SU-DHL-6 (cell line): ENCODE data around the gene MPLKIP.

Source experiments
- H2AFZ ChIP-seq: fragments of 200-600 bp; sonication (generic); 2 replicates; pipeline ENCODE4 v1.6.1; 2014; ENCODE audit warnings: low read depth, mild to moderate bottlenecking, moderate library complexity, mixed read lengths, antibody characterized with exemption, low read length; ENCODE audit not compliant: severe bottlenecking
- H3F3A ChIP-seq: fragments of 200-600 bp; shearing (Covaris generic); 2 replicates; pipeline ENCODE4 v1.6.0; 2016; ENCODE audit warnings: antibody characterized with exemption, mild to moderate bottlenecking; ENCODE audit not compliant: insufficient read depth
- H3K27ac ChIP-seq: fragments of 200-600 bp; sonication (generic); 2 replicates; pipeline ENCODE4 v1.5.1; 2016; ENCODE audit warnings: low read depth, mild to moderate bottlenecking, low read length, moderate library complexity, mixed read lengths
- H3K27me3 ChIP-seq: fragments of 200-600 bp; sonication (generic), shearing (Covaris generic); 2 replicates; pipeline ENCODE4 v1.6.0; 2014; ENCODE audit warnings: mild to moderate bottlenecking, low read length
- H3K36me3 ChIP-seq: fragments of 200-600 bp; sonication (generic); 2 replicates; pipeline ENCODE4 v1.6.1; 2014; ENCODE audit warnings: mild to moderate bottlenecking, low read length, mixed read lengths
- H3K4me2 ChIP-seq: fragments of 300-600, 200-600 bp; shearing (Covaris generic), sonication (generic); 2 replicates; pipeline ENCODE4 v1.6.0; 2014; ENCODE audit warnings: low read length, low read depth, mild to moderate bottlenecking; ENCODE audit not compliant: poor library complexity, severe bottlenecking
- H3K4me3 ChIP-seq: fragments of 200-600 bp; sonication (generic); 2 replicates; pipeline ENCODE4 v1.5.1; 2014; ENCODE audit warnings: antibody characterized with exemption, low read length, mild to moderate bottlenecking, mixed read lengths; ENCODE audit not compliant: insufficient read depth, poor library complexity, severe bottlenecking
- H3K79me2 ChIP-seq: fragments of 200-600 bp; sonication (generic); 2 replicates; pipeline ENCODE4 v1.6.1; 2014; ENCODE audit warnings: mild to moderate bottlenecking, low read length, moderate library complexity; ENCODE audit not compliant: insufficient read depth
- H3K9ac ChIP-seq: fragments of 200-600 bp; sonication (generic); 2 replicates; pipeline ENCODE4 v1.7.0; 2014; ENCODE audit warnings: mild to moderate bottlenecking, low read length
- H3K9me2 ChIP-seq: fragments of 200-600 bp; sonication (generic); replicated peaks from 2 replicates; pipeline ENCODE4 v1.6.1; 2014; ENCODE audit warnings: low read length; ENCODE audit not compliant: insufficient read depth
- H3K9me3 ChIP-seq: fragments of 200-600 bp; sonication (generic); 2 replicates; pipeline ENCODE4 v1.6.1; 2014; ENCODE audit warnings: low read length, mixed read lengths; ENCODE audit not compliant: insufficient read depth
- H4K20me1 ChIP-seq: fragments of 200-600 bp; sonication (generic); 2 replicates; pipeline ENCODE4 v1.6.1; 2014; ENCODE audit warnings: low read depth, mild to moderate bottlenecking, antibody characterized with exemption, low read length, moderate library complexity, mixed read lengths
- EZH2phosphoT487 ChIP-seq: fragments of 200-600 bp; sonication (generic), shearing (Covaris generic); conservative IDR thresholded peaks from 2 replicates; pipeline ENCODE4 v1.6.1; 2018; ENCODE audit warnings: mild to moderate bottlenecking, antibody characterized with exemption, low read length, moderate library complexity, mixed read lengths
- TF ChIP-seq, protein P1 (sequence below): fragments of 200-600 bp; sonication (generic); IDR thresholded peaks from one replicate; pipeline ENCODE4 v1.5.1; 2017; ENCODE audit warnings: antibody characterized with exemption, mild to moderate bottlenecking, low read length, moderate library complexity; ENCODE audit not compliant: insufficient read depth, poor library complexity, severe bottlenecking

The MPLKIP gene

GRCh38 chr7:40165216-40165615 is 30.8 kb upstream of the MPLKIP start:
- TF ChIP-seq, protein P1, sequence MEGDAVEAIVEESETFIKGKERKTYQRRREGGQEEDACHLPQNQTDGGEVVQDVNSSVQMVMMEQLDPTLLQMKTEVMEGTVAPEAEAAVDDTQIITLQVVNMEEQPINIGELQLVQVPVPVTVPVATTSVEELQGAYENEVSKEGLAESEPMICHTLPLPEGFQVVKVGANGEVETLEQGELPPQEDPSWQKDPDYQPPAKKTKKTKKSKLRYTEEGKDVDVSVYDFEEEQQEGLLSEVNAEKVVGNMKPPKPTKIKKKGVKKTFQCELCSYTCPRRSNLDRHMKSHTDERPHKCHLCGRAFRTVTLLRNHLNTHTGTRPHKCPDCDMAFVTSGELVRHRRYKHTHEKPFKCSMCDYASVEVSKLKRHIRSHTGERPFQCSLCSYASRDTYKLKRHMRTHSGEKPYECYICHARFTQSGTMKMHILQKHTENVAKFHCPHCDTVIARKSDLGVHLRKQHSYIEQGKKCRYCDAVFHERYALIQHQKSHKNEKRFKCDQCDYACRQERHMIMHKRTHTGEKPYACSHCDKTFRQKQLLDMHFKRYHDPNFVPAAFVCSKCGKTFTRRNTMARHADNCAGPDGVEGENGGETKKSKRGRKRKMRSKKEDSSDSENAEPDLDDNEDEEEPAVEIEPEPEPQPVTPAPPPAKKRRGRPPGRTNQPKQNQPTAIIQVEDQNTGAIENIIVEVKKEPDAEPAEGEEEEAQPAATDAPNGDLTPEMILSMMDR: no peak
- TF ChIP-seq EZH2phosphoT487: no peak
- no peak overlapping the region for H3K27ac ChIP-seq
- H3K27me3 ChIP-seq: no peaks in the 10 kb centered on the region
- H3K9me2 ChIP-seq: no peaks in the 10 kb centered on the region
- no peak overlapping the region for H3K4me3 ChIP-seq
- no peak overlapping the region for H3K4me2 ChIP-seq
- no peaks in the 10 kb centered on the region for H3K9me3 ChIP-seq
- no peaks in the 10 kb centered on the region for H4K20me1 ChIP-seq
- no peak overlapping the region for H3K9ac ChIP-seq
- no peaks in the 10 kb centered on the region for H3F3A ChIP-seq
- no peaks in the 10 kb centered on the region for H3K36me3 ChIP-seq
- H3K79me2 ChIP-seq: no peaks in the 10 kb centered on the region
- no peak overlapping the region for H2AFZ ChIP-seq

DNA sequence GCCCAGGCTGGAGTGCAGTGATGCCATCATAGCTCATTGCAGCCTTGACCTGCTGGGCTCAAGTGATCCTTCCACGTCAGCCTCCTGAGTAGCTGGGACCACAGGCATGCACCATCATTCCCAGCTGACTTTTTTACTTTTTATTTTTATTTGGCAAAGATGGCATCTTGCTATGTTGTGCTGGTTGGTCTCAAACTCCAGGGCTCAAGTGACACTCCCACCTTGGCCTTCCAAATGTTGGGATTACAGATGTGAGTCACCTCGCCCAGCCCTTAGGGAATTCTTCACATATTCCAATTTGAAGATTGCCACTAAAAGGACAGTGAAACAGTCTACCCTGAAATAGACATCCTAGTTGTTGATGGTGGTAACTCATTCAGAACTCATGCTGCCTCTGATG is 28.1 kb upstream of the MPLKIP start:
- Histone ChIP-seq H3K36me3 (no peaks in the 10 kb centered on the region), H3K27me3 (no peaks in the 10 kb centered on the region), H2AFZ (no peak overlapping the region), H3K9ac (no peak overlapping the region), H3K27ac (no peak overlapping the region), H3K9me2 (no peaks in the 10 kb centered on the region), H3K79me2 (no peaks in the 10 kb centered on the region), H3K4me3 (no peak overlapping the region), H4K20me1 (no peaks in the 10 kb centered on the region), H3K9me3 (no peaks in the 10 kb centered on the region), H3K4me2 (no peak overlapping the region), H3F3A (no peaks in the 10 kb centered on the region)
- TF ChIP-seq EZH2phosphoT487: no peak
- TF ChIP-seq, protein P1: no peak

- TF ChIP-seq EZH2phosphoT487: no peak
- TF ChIP-seq, protein P1: no peak
- Histone ChIP-seq H3K9me2 (no peaks in the 10 kb centered on the region), H3K27ac (no peak overlapping the region), H3K9me3 (no peaks in the 10 kb centered on the region), H3K4me3 (no peak overlapping the region), H3F3A (no peaks in the 10 kb centered on the region), H4K20me1 (no peaks in the 10 kb centered on the region), H3K27me3 (no peaks in the 10 kb centered on the region), H3K9ac (no peak overlapping the region), H2AFZ (no peak overlapping the region), H3K36me3 (no peaks in the 10 kb centered on the region), H3K4me2 (no peak overlapping the region), H3K79me2 (no peaks in the 10 kb centered on the region)
These were observed 22.6 kb upstream of the MPLKIP start for GRCh38 chr7:40156988-40157387.

GRCh38 chr7:40151504-40151903 is 17.1 kb upstream of the MPLKIP start:
- Histone ChIP-seq H3K36me3 (no peaks in the 10 kb centered on the region), H3K27ac (no peak overlapping the region), H3K79me2 (no peaks in the 10 kb centered on the region), H2AFZ (no peak overlapping the region), H3K4me2 (no peak overlapping the region), H3K27me3 (no peaks in the 10 kb centered on the region), H3K4me3 (no peak overlapping the region), H4K20me1 (no peaks in the 10 kb centered on the region), H3F3A (no peaks in the 10 kb centered on the region), H3K9me3 (no peaks in the 10 kb centered on the region), H3K9ac (no peak overlapping the region), H3K9me2 (no peaks in the 10 kb centered on the region)
- TF ChIP-seq, protein P1: no peak
- TF ChIP-seq EZH2phosphoT487: no peak
